DND-41 (cell line): ENCODE data around the gene ATP10A.

Experiments
- EZH2 ChIP-seq: IDR thresholded peaks from 3 replicates; pipeline ENCODE4 v1.6.1; 2012; ENCODE audit warnings: borderline replicate concordance, low read depth, mild to moderate bottlenecking, moderate library complexity, low read length, inconsistent platforms; ENCODE audit not compliant: severe bottlenecking
- TF ChIP-seq, protein P1 (sequence below): IDR thresholded peaks from 2 replicates; pipeline ENCODE4 v1.5.1; 2012; ENCODE audit warnings: borderline replicate concordance, low read length, moderate library complexity, mild to moderate bottlenecking; ENCODE audit not compliant: poor library complexity, severe bottlenecking; ENCODE audit errors: extremely low read depth

DNA sequence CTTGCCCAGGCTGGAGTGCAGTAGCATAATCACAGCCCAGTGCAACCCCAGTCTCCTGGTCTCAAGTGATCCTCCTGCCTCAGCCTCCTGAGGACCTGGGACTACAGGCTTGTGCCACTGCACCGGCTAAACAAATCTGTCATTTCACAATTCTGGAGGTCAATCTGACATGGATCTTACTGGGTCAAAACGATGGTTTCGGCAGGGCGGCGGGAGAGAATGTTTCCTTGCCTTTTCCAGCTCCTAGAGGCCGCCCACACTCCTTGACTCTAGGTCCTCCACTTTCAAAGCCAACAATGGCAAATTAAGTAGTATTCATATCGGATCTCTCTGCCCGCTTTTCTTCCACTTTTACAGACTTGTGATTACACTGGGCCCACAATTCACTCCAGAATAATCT is 14.8 kb downstream of the ATP10A start:
- TF ChIP-seq, protein P1, sequence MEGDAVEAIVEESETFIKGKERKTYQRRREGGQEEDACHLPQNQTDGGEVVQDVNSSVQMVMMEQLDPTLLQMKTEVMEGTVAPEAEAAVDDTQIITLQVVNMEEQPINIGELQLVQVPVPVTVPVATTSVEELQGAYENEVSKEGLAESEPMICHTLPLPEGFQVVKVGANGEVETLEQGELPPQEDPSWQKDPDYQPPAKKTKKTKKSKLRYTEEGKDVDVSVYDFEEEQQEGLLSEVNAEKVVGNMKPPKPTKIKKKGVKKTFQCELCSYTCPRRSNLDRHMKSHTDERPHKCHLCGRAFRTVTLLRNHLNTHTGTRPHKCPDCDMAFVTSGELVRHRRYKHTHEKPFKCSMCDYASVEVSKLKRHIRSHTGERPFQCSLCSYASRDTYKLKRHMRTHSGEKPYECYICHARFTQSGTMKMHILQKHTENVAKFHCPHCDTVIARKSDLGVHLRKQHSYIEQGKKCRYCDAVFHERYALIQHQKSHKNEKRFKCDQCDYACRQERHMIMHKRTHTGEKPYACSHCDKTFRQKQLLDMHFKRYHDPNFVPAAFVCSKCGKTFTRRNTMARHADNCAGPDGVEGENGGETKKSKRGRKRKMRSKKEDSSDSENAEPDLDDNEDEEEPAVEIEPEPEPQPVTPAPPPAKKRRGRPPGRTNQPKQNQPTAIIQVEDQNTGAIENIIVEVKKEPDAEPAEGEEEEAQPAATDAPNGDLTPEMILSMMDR, result no peak
- TF ChIP-seq EZH2, result no peak
